ENCODE results near the gene RNF175. TPM values are rescaled to one million over a fixed set of nuclear protein-coding genes. Genes with fewer than 3 reads are reported as not detected.

RNF175 gene
- total RNA-seq, 2 experiments from 2014 or later: not detected

DNA sequence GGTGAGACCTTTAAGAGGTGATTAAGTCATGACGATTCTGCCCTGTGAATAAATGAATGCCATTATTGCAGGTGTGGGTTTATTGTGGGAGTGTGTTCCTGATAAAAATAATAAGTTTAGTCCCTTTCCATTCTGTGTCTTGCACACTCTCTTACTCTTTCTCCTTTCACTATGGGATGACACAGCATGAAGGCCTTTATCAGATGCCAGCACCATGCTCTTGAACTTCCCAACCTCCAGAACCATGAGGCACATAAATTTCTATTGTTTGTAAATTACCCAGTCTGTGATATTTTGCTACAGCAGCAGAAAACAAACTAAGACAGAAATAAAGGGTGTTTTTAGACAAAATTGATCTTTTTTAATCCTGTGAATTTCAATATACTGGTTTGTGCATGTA is 18.6 kb upstream of the RNF175 start:
- DNase-seq (no peak), ATAC-seq (ENCODE audit: low read depth) (no peak)
- no peak overlapping the region for H3K4me3 Mint-ChIP-seq
- H3K27ac Mint-ChIP-seq: no peak overlapping the region
- H3K4me1 Mint-ChIP-seq: no peaks in the 10 kb centered on the region
- peaks cover 2% of the 10 kb centered on the region for H3K9me3 Mint-ChIP-seq
- H3K27me3 Mint-ChIP-seq: peaks cover 44% of the 10 kb centered on the region
- POLR2A ChIA-PET: no interaction called here
- no peaks in the 10 kb centered on the region for H3K36me3 Mint-ChIP-seq

- DNase-seq: no peak
- Mint-ChIP-seq H3K4me3 (no peak overlapping the region), H3K4me1 (no peaks in the 10 kb centered on the region), H3K9me3 (peaks cover 2% of the 10 kb centered on the region), H3K27ac (no peak overlapping the region), H3K36me3 (no peaks in the 10 kb centered on the region), H3K27me3 (peaks cover 44% of the 10 kb centered on the region)
- POLR2A ChIA-PET: no interaction called here
- no peak for ATAC-seq (ENCODE audit: low read depth)
These were observed 17.6 kb upstream of the RNF175 start for GRCh38 chr4:153777421-153777820.

DNA sequence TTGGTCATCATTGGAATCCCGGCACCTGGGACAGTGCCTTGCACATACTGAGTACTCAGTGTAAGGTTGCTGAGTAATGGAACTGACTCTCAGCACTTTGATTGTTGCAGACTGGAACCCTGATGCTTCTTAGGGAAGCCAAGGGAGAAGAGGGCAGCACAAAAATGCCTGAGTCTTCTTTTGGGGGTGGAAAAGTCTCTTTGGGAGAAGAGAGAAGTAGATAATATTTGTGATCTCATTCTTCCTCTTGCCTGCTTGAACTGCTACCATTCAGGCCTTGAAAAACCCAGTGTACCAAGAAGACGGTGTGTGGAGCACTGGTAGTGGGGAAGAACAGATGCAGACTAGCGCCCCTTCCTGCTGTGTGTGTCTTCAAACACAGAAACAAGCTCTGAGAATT is 16.8 kb upstream of the RNF175 start:
- Mint-ChIP-seq H3K36me3 (no peaks in the 10 kb centered on the region), H3K27ac (no peak overlapping the region), H3K27me3 (peaks cover 39% of the 10 kb centered on the region), H3K4me3 (no peak overlapping the region), H3K9me3 (peaks cover 2% of the 10 kb centered on the region), H3K4me1 (no peaks in the 10 kb centered on the region)
- ATAC-seq (ENCODE audit: low read depth) (no peak), DNase-seq (no peak)
- POLR2A ChIA-PET: no interaction called here

DNA sequence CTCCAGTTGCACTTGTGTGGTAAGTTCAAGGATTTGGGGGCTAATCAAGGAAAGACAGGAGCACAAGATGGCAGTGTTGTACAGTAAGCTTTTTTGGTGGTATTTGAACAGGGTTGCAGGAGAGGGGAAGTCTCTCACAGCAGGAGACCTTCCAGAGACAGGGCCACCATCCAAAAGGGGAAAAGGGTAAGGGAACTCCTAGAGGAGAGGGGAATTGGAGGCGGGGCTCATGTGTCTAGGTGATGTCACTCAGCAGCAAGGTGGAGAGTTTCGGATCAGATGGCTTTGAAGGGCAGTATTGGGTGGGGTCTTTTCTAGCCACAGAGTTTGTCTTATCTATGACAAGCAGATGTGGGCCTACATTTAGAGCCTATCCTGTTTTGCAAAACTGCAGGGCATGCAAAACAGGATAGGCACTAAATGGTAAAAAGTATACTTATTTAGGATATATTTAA is 13.4 kb upstream of the RNF175 start:
- Mint-ChIP-seq H3K9me3 (peaks cover under 1% of the 10 kb centered on the region), H3K27me3 (peaks cover 37% of the 10 kb centered on the region), H3K4me1 (no peaks in the 10 kb centered on the region), H3K27ac (no peak overlapping the region), H3K4me3 (no peak overlapping the region), H3K36me3 (no peaks in the 10 kb centered on the region)
- POLR2A ChIA-PET: no interaction called here
- no peak for ATAC-seq (ENCODE audit: low read depth)
- DNase-seq: no peak

- DNase-seq (no peak), ATAC-seq (ENCODE audit: low read depth) (no peak)
- POLR2A ChIA-PET: no interaction called here
- Mint-ChIP-seq H3K4me3 (no peak overlapping the region), H3K36me3 (no peaks in the 10 kb centered on the region), H3K4me1 (no peaks in the 10 kb centered on the region), H3K27ac (no peak overlapping the region), H3K9me3 (no peaks in the 10 kb centered on the region), H3K27me3 (peaks cover 31% of the 10 kb centered on the region)
These were observed 11.2 kb upstream of the RNF175 start for GRCh38 chr4:153771046-153771445.

GRCh38 chr4:153766758-153767157 is 6.9 kb upstream of the RNF175 start:
- no peak overlapping the region for H3K27ac Mint-ChIP-seq

DNA sequence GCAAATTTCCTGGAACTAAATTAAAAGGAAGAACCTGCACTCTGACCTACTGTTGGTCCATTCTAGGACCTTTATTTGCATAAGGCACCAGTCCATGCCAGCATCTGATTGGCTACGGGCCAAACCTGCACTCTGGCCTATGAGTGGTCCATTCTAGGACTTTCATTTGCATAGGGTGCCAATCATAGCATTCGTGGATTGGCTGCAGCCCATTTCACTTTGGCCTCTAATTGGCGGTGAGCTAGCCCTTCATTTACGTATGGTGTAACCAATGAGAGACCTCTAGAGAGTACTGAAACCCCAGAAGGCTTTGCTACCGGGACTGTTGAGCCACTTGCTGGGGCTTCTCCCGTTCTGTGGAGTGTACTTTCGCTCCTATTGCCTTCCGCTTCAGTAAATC is 6.1 kb upstream of the RNF175 start:
- DNase-seq: no peak
- peaks cover 4% of the 10 kb centered on the region for H3K4me1 Mint-ChIP-seq
- no peak overlapping the region for H3K27ac Mint-ChIP-seq
- no peaks in the 10 kb centered on the region for H3K36me3 Mint-ChIP-seq
- POLR2A ChIA-PET: no interaction called here
- H3K27me3 Mint-ChIP-seq: peaks cover 31% of the 10 kb centered on the region
- no peak overlapping the region for H3K4me3 Mint-ChIP-seq
- peaks cover 3% of the 10 kb centered on the region for H3K9me3 Mint-ChIP-seq
- ATAC-seq (ENCODE audit: low read depth): no peak

More at GRCh38 chr4:153766758-153767157, 6.9 kb upstream of the RNF175 start:
- Mint-ChIP-seq H3K4me3 (no peak overlapping the region), H3K36me3 (no peaks in the 10 kb centered on the region), H3K27me3 (peaks cover 29% of the 10 kb centered on the region), H3K9me3 (peaks cover 3% of the 10 kb centered on the region), H3K4me1 (peaks cover 4% of the 10 kb centered on the region)
- DNase-seq: no peak
- no peak for ATAC-seq (ENCODE audit: low read depth)
- POLR2A ChIA-PET: no interaction called here

GRCh38 chr4:153764601-153765368 is 5.0 kb upstream of the RNF175 start:
- Mint-ChIP-seq H3K36me3 (no peaks in the 10 kb centered on the region), H3K4me1 (peaks cover 4% of the 10 kb centered on the region), H3K4me3 (no peak overlapping the region), H3K27ac (no peak overlapping the region), H3K9me3 (peaks cover 3% of the 10 kb centered on the region), H3K27me3 (peaks cover 27% of the 10 kb centered on the region)
- ATAC-seq (ENCODE audit: low read depth): no peak
- DNase-seq: no peak
- POLR2A ChIA-PET: no interaction called here

- DNase-seq (no peak), ATAC-seq (ENCODE audit: low read depth) (no peak)
- Mint-ChIP-seq H3K36me3 (no peaks in the 10 kb centered on the region), H3K4me3 (no peak overlapping the region), H3K27ac (no peak overlapping the region), H3K27me3 (peaks cover 36% of the 10 kb centered on the region), H3K4me1 (peaks cover 5% of the 10 kb centered on the region), H3K9me3 (peaks cover 3% of the 10 kb centered on the region)
- POLR2A ChIA-PET: no interaction called here
These were observed 3.6 kb upstream of the RNF175 start for GRCh38 chr4:153763404-153763803.

DNA sequence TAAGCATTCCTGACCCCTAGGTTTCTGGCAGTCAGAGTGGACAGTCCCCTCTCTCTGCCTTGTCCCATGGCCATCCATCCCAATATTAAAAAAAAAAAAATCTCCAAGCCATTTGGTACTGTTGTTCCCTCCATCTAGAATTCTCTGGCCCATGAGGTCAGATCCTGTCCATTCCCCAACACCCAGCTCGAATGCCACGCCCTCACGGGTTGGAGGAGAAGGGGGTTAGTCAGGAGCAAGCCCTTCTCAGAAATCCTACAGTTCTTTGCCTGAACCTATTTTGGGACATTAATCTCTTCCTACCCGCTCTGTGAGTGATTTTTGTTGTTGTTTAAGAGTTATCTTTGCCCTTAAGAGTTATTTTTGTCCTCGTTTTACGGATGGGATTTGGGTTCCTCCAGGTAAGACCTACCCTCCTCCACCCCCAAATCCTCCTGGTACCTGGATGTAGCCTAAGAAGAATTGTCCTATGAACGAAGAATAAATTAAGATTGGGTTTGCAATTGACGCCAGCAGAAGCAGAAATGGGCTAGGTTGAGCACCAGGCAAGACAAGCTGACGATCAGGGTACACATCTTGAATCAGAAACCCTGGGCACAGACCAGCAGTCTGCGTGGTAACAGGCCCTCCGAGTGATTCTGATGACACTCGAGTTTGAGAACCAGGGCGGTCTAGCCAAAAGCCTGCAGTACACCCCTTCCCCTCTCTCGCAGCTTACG is 977 bp downstream of the RNF175 start:
- Mint-ChIP-seq H3K4me1 (peaks cover 5% of the 10 kb centered on the region), H3K27ac (no peak overlapping the region), H3K36me3 (no peaks in the 10 kb centered on the region), H3K9me3 (peaks cover 3% of the 10 kb centered on the region), H3K4me3 (peak overlapping the region; percentile 20), H3K27me3 (peaks cover 50% of the 10 kb centered on the region)
- no peak for DNase-seq
- POLR2A ChIA-PET: no interaction called here
- no peak for ATAC-seq (ENCODE audit: low read depth)

- POLR2A ChIA-PET: no interaction called here
- no peak overlapping the region for H3K27ac Mint-ChIP-seq
- H3K27me3 Mint-ChIP-seq: peaks cover 46% of the 10 kb centered on the region
- no peaks in the 10 kb centered on the region for H3K36me3 Mint-ChIP-seq
- no peak overlapping the region for H3K4me3 Mint-ChIP-seq
- peaks cover 2% of the 10 kb centered on the region for H3K9me3 Mint-ChIP-seq
- ATAC-seq (ENCODE audit: low read depth) (no peak), DNase-seq (no peak)
- peaks cover 1% of the 10 kb centered on the region for H3K4me1 Mint-ChIP-seq
These were observed 1.7 kb downstream of the RNF175 start for GRCh38 chr4:153758136-153758535.

DNA sequence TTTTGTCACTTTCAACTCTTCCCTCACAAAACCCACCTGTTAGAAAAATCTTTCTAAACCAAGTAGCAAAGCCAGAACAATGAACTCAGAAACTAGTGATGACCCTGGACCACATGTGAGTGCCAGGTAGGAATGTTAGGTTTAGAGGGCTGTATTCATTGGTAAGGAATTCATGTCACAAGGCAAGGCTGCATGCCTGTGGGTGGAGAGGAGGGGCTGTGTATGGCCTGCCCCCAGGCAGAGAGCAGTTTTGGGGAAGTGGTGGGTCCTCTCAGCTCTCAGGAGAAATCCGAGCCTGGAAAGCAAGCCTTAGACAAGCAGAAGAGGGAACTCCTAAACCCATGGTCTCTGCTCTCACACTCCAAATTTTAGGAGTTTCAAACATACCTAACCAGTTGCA is 2.4 kb downstream of the RNF175 start:
- ATAC-seq (ENCODE audit: low read depth) (no peak), DNase-seq (no peak)
- POLR2A ChIA-PET: no interaction called here
- no peak overlapping the region for H3K4me3 Mint-ChIP-seq
- H3K9me3 Mint-ChIP-seq: no peaks in the 10 kb centered on the region
- peaks cover 1% of the 10 kb centered on the region for H3K4me1 Mint-ChIP-seq
- H3K27ac Mint-ChIP-seq: no peak overlapping the region
- H3K27me3 Mint-ChIP-seq: peaks cover 42% of the 10 kb centered on the region
- H3K36me3 Mint-ChIP-seq: no peaks in the 10 kb centered on the region

- DNase-seq (no peak), ATAC-seq (ENCODE audit: low read depth) (no peak)
- Mint-ChIP-seq H3K9me3 (no peaks in the 10 kb centered on the region), H3K36me3 (no peaks in the 10 kb centered on the region), H3K4me3 (no peak overlapping the region), H3K27me3 (peaks cover 23% of the 10 kb centered on the region), H3K27ac (no peak overlapping the region), H3K4me1 (peaks cover 1% of the 10 kb centered on the region)
- POLR2A ChIA-PET: no interaction called here
These were observed 4.6 kb downstream of the RNF175 start for GRCh38 chr4:153755186-153755585.

DNA sequence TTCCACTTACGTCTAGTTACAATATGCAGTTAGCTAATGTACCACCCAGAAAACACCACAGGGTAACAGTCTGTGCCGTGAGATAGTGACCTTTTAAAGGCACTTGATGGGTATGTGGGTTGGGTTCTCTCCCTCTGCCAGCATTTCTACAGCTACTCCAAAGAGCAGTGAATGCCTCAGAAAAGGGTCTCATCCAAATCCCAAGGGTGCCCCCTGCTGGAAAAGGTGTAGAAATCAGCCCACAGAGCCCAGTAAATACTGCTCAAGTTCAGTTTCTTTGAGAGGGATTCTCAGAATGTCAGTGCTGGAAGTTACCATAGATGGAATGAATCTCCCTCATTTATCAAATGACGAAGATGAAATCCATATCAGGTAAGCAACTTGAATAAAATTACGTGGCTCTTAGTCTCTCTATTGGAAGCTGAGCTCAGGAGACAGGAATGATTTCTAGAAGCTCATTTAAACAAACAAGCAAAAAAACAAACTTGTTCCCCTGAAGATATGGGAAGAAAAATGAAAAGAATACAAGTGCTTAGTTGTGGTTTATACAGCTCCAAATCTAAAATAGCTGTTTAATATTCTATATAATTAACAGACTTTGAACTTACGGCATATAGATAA is 9.5 kb downstream of the RNF175 start:
- ATAC-seq (ENCODE audit: low read depth) (peak; percentile 83), DNase-seq (peak; percentile 43)
- H3K4me1 Mint-ChIP-seq: no peaks in the 10 kb centered on the region
- no peaks in the 10 kb centered on the region for H3K36me3 Mint-ChIP-seq
- no peaks in the 10 kb centered on the region for H3K9me3 Mint-ChIP-seq
- no peak overlapping the region for H3K4me3 Mint-ChIP-seq
- H3K27ac Mint-ChIP-seq: no peak overlapping the region
- peaks cover 1% of the 10 kb centered on the region for H3K27me3 Mint-ChIP-seq
- POLR2A ChIA-PET: no interaction called here
